IPS DF 6.9 (cell line): ENCODE results near the gene OLIG2.

Source experiments
- DNase-seq: peaks from one replicate; pipeline ENCODE4 v3.0.0-alpha.2; 2013; ENCODE audit warnings: low read depth, low spot score
- H3K27ac ChIP-seq: one replicate; pipeline ENCODE4 v1.5.1; 2013; ENCODE audit warnings: low read length, control low read depth
- H3K27me3 ChIP-seq: 2 replicates; pipeline ENCODE4 v1.6.1; 2013; ENCODE audit warnings: mild to moderate bottlenecking, low read length; ENCODE audit not compliant: control insufficient read depth, insufficient read depth
- H3K36me3 ChIP-seq: 2 replicates; pipeline ENCODE4 v1.6.1; 2013; ENCODE audit warnings: low read length; ENCODE audit not compliant: control insufficient read depth, insufficient read depth
- H3K4me1 ChIP-seq: 2 replicates; pipeline ENCODE4 v1.6.1; 2013; ENCODE audit warnings: low read length; ENCODE audit not compliant: control insufficient read depth, insufficient read depth
- H3K4me3 ChIP-seq: 2 replicates; pipeline ENCODE4 v1.5.1; 2013; ENCODE audit warnings: mild to moderate bottlenecking, low read length
- H3K9me3 ChIP-seq: 2 replicates; pipeline ENCODE4 v1.6.1; 2013; ENCODE audit warnings: low read length, inconsistent platforms; ENCODE audit not compliant: control insufficient read depth, insufficient read depth
- WGBS: extraction: QIAGEN DNeasy Blood & Tissue Kit; methylation state at CpG from one replicate; pipeline ENCODE4 v1.1.7; 2013; ENCODE audit warnings: mixed read lengths, missing lambda C conversion rate; ENCODE audit not compliant: insufficient read length, insufficient coverage; 5-methylcytosine and 5-hydroxymethylcytosine counted together

Gene OLIG2

DNA sequence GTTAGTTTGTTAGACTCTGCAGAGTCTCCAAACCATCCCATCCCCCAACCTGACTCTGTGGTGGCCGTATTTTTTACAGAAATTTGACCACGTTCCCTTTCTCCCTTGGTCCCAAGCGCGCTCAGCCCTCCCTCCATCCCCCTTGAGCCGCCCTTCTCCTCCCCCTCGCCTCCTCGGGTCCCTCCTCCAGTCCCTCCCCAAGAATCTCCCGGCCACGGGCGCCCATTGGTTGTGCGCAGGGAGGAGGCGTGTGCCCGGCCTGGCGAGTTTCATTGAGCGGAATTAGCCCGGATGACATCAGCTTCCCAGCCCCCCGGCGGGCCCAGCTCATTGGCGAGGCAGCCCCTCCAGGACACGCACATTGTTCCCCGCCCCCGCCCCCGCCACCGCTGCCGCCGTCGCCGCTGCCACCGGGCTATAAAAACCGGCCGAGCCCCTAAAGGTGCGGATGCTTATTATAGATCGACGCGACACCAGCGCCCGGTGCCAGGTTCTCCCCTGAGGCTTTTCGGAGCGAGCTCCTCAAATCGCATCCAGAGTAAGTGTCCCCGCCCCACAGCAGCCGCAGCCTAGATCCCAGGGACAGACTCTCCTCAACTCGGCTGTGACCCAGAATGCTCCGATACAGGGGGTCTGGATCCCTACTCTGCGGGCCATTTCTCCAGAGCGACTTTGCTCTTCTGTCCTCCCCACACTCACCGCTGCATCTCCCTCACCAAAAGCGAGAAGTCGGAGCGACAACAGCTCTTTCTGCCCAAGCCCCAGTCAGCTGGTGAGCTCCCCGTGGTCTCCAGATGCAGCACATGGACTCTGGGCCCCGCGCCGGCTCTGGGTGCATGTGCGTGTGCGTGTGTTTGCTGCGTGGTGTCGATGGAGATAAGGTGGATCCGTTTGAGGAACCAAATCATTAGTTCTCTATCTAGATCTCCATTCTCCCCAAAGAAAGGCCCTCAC, at the start of gene OLIG2:
Gene OLIG2 (plus strand): TSS at position 447 of the 954 bp plus-strand sequence. CDS start 928 bp downstream, outside the sequence.
- Histone ChIP-seq H3K27me3 (peaks cover 95% of the 10 kb centered on the region), H3K9me3 (no peaks in the 10 kb centered on the region), H3K4me1 (peaks cover 13% of the 10 kb centered on the region; the same call in 1 of the 2 replicates), H3K36me3 (no peaks in the 10 kb centered on the region; the same call in 1 of the 2 replicates), H3K4me3 (peak within 1 kb of the TSS; percentile 35; the same call in 1 of the 2 replicates), H3K27ac (no peak within 1 kb of the TSS)
- no CpG with 5 or more reads among the region's 59 CpGs for WGBS
- peak; percentile 88 for DNase-seq

DNA sequence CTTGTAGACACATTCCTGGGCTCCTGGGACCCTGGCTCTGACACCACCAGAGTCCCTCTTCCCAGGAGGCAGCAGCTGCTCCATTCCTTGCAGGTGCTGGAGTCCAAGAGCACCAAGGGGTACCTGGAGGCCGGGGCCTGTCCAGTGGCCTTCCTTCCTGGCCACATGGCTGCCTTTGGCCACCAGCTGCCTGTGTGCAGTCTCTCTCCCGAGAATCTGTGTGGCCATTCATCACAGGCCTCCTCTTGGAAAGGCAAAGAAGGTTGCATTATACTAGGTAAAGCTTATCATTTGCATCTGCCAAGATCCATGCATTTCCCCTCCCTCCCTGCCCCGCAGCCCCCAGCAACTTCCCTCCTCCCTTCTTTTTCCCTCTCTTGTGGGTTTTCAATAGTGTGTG, 48.9 kb upstream of the OLIG2 start:
- H3K36me3 ChIP-seq, result no peaks in the 10 kb centered on the region
- no peaks in the 10 kb centered on the region for H3K27me3 ChIP-seq
- H3K4me3 ChIP-seq, result no peak overlapping the region
- H3K4me1 ChIP-seq, result no peaks in the 10 kb centered on the region
- no peaks in the 10 kb centered on the region for H3K9me3 ChIP-seq
- no peak overlapping the region for H3K27ac ChIP-seq
- no CpG with 5 or more reads among the region's 3 CpGs for WGBS
- no peak for DNase-seq

DNA sequence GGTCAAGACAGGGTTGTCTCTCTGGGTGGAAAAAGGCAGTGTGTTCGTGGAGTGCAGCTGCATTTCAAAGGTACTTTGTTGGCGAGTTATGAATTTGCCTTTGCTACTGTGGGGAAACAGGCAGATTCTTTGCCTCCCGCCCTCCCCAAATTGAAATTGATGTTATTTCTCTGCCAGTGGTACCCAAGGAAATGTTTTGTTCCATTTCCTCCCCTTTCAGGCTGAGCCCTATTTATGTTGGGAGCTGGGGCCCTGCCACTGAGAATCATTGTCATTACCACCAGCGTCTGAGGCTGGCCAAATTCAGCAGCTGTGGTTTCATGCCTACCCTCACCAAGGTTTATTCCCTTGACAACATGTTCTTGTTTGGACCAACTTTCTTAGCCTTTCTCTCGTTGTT, 48.5 kb upstream of the OLIG2 start:
- no peak for DNase-seq
- Histone ChIP-seq H3K27me3 (no peaks in the 10 kb centered on the region), H3K9me3 (no peaks in the 10 kb centered on the region), H3K36me3 (no peaks in the 10 kb centered on the region), H3K4me1 (no peaks in the 10 kb centered on the region), H3K4me3 (no peak overlapping the region), H3K27ac (no peak overlapping the region)
- no CpG with 5 or more reads among the region's 5 CpGs for WGBS

DNA sequence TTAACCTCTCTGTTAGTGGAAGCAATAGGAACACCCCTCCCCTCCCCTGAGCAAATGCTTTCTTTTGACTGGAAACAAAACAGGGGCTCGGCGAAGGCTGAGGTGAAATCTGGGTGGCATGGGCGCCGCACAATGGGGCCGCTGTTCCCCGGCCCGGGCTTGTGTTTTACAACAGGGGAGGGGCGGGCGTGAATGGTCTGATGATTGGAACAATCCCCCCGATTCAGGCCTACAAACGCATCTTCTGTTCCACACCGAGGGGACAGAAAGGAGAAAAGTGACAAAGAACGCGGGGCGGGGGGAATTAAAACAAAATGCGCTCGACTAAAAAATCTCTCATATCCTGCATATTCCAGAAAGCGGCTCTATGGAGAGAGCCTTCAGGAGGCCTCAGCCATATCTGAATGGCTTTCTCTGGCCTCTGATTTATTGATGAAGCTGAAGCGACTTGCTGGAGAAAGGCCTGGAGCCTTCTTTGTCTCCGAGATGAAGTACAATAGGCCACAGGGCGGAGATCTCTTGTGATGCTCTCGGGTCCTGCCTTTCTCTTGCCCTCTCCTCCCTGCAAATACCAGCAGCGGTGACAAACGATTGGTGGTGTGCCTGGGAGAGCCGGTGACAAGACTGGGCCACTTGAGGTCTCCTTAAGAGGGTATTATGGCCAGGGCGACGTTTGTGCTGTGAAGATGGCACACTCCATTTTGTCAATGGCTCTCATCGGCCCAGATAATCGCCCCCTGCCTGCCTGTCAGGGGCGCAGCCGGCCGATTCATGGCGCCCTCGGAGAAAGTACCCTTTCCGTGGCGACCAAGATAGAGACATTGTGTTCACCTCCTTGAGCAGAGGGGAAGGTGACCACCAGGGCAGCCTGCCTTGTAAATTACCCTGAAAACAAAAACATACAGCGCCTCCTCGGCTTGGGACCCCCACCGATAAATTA, 47.1 kb upstream of the OLIG2 start:
- no CpG with 5 or more reads among the region's 39 CpGs for WGBS
- Histone ChIP-seq H3K4me1 (no peaks in the 10 kb centered on the region), H3K4me3 (no peak overlapping the region), H3K27ac (no peak overlapping the region), H3K36me3 (no peaks in the 10 kb centered on the region), H3K9me3 (no peaks in the 10 kb centered on the region), H3K27me3 (no peaks in the 10 kb centered on the region)
- DNase-seq, result no peak

DNA sequence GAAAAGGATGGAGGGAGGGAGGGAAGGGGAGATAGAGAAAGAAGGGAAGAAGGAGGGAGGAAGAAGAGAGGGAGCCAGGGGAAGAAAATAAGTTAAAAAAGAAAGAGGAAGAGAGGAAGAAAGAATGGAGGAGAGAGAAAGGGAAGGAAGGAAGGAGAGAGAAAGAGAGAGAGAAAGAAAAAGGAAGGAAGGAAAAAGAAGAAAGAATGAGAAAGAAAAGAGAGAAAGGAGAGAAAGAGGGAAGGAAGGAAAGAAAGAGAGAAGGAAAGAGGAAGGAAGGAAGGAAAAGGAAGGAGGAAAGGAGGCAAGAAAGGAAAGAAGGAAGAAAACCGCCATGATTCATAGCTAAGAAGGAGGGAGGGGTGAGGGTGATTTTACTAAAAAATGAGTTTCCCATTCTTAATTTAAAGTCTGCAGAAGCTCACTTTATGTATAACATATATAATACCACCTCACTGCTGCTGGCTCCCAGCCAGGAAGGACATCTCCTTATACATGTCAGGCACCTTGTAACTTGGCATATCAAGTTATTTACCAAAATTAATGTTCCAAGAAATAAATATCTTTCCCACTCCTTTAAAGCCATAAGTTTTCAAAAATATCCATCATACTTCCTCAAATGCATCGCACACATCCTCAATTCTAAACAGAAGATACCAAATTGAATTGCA, 46.0 kb upstream of the OLIG2 start:
- DNase-seq, result no peak
- H3K9me3 ChIP-seq, result no peaks in the 10 kb centered on the region

DNA sequence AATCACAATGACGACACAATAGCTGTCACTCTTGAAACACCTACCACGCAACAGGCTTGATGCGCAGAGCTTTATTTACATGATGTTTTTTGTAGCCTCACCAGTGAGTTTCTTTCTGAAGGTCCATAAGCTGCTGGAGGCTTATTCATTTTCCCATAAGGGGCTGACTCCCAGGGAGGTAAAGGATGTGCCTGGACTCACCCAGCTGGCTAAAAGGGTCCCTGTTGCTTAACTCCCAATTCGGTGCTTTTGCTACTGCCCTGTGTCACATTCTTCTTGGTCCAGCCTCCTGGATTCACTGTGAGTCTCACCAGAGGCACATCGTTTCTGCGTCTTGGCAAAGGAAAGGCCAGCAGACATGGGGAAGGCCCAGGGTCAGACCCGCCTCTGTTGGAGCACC, 44.6 kb upstream of the OLIG2 start:
- no peak for DNase-seq
- no peak overlapping the region for H3K27ac ChIP-seq
- no peaks in the 10 kb centered on the region for H3K4me1 ChIP-seq
- H3K36me3 ChIP-seq, result no peaks in the 10 kb centered on the region
- no CpG with 5 or more reads among the region's 7 CpGs for WGBS
- H3K4me3 ChIP-seq, result no peak overlapping the region
- no peaks in the 10 kb centered on the region for H3K9me3 ChIP-seq
- H3K27me3 ChIP-seq, result no peaks in the 10 kb centered on the region

More for the DNA sequence above, 46.0 kb upstream of the OLIG2 start:
- Histone ChIP-seq H3K4me3 (no peak overlapping the region), H3K27ac (no peak overlapping the region), H3K27me3 (no peaks in the 10 kb centered on the region), H3K36me3 (no peaks in the 10 kb centered on the region), H3K4me1 (no peaks in the 10 kb centered on the region)
- 100% methylated on average over 1 of the region's 2 CpGs for WGBS

DNA sequence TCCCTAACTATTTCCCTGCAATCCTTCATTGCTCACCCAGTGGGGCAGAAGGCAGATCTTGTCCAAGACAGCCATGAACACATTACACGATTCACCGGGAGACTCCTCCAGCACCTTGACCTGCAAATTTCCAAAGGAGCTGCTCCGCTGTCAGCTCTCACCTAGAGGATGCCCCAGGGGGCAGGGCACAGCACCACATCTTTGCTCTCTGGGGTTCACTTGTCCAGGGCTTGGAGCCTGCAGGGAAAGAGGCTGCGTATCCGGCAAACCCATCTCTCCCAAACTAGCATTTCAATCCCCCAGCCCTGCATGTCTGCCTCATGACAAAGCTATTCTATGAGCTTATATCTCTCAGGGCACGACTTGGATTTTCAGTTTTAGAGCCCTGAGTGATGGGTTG, 35.1 kb upstream of the OLIG2 start:
- no CpG with 5 or more reads among the region's 6 CpGs for WGBS

DNA sequence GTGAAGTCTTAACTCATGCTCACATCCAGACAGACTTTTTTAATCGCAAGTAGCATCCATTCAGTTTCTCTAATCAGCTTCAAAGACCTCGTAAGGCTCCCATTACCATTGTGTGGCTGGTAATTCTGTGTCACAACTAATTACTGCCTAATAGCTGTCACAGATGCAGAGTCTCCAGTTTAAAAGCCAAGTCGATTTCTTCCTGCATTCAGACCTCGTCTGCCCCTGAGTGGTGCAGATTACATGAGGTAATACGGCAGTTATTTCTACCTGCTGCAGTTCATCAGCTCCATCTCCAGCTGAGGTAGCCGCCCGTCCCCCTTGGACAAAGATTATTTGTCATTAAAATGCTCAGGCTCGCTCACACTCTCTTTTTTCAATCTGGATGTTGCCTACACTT, 34.4 kb upstream of the OLIG2 start:
- Histone ChIP-seq H3K36me3 (no peaks in the 10 kb centered on the region), H3K4me3 (no peak overlapping the region), H3K4me1 (no peaks in the 10 kb centered on the region), H3K9me3 (no peaks in the 10 kb centered on the region), H3K27ac (no peak overlapping the region), H3K27me3 (no peaks in the 10 kb centered on the region)
- DNase-seq, result no peak
- no CpG with 5 or more reads among the region's 8 CpGs for WGBS

More for the DNA sequence above, 35.1 kb upstream of the OLIG2 start:
- Histone ChIP-seq H3K27ac (no peak overlapping the region), H3K27me3 (no peaks in the 10 kb centered on the region), H3K36me3 (no peaks in the 10 kb centered on the region), H3K9me3 (no peaks in the 10 kb centered on the region), H3K4me1 (no peaks in the 10 kb centered on the region), H3K4me3 (no peak overlapping the region)
- DNase-seq, result no peak

DNA sequence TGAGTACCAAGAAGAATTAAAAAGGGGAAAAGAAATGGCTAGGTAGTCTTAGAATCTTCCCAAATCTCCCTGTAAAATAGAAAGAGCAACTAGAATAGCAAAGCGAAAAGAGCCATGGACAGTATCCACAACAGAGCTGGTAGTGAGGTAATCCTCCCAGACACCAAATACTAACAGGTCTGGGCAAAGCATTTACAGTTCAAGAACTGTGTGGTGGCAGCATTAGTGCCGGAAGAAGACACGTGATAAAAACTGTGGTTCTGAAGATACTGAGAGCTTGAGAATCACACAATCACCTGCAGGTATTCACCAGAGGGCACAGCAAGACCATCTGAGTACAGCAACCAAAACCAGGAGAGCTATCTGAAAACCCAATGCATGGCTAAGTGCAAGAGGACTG, 31.8 kb upstream of the OLIG2 start:
- no peaks in the 10 kb centered on the region for H3K27me3 ChIP-seq
- H3K9me3 ChIP-seq, result no peaks in the 10 kb centered on the region
- H3K4me3 ChIP-seq, result no peak overlapping the region
- DNase-seq, result no peak
- no CpG with 5 or more reads among the region's 3 CpGs for WGBS
- H3K4me1 ChIP-seq, result no peaks in the 10 kb centered on the region
- no peaks in the 10 kb centered on the region for H3K36me3 ChIP-seq
- no peak overlapping the region for H3K27ac ChIP-seq

DNA sequence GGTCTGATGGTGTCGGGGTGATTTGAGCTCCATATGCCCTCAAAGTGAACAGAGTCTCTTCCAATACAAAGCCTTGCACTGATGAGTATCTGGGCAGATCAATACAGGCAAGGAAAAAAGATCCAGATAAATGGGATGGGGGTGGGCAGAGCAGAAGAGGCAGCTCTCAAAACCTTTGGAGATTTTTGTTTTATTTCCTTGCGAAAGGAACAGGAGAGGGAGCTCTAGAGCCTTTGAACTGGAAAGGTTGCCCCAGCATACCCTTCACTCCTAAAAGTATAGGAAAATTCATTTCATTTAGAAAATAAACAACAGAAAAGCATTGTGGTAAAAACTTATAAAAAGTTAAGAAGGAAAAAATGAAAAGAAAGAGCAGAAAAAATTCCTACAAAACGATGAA, 31.4 kb upstream of the OLIG2 start:
- Histone ChIP-seq H3K27ac (no peak overlapping the region), H3K9me3 (no peaks in the 10 kb centered on the region), H3K27me3 (no peaks in the 10 kb centered on the region), H3K4me3 (no peak overlapping the region), H3K36me3 (no peaks in the 10 kb centered on the region), H3K4me1 (no peaks in the 10 kb centered on the region)
- no peak for DNase-seq
- no CpG with 5 or more reads among the region's 3 CpGs for WGBS
